ENCODE data around the gene UCN2. TPM values are rescaled to one million over a fixed set of nuclear protein-coding genes. Genes with fewer than 3 reads are reported as not detected.
A peak's percentile ranks its signal among the peaks of the same experiment; 100 is the strongest.

Gene UCN2
- total RNA-seq, 1 donor from 2014 or later = 1.4 TPM

- Mint-ChIP-seq H3K4me1 (ENCODE audit: low read depth) (peaks cover 44% of the 10 kb centered on the region), H3K4me3 (ENCODE audit: low read depth) (peak overlapping the region; percentile 87), H3K9me3 (ENCODE audit: low read depth) (no peaks in the 10 kb centered on the region), H3K27ac (peak overlapping the region; percentile 93), H3K36me3 (ENCODE audit: insufficient read depth) (no peaks in the 10 kb centered on the region), H3K27me3 (no peaks in the 10 kb centered on the region)
- TF ChIP-seq CTCF (IDR thresholded peaks at IDR 0.05; ENCODE audit: unreplicated experiment) = no peak
- no peak for DNase-seq (ENCODE audit: low spot score, unreplicated experiment)
Observed at GRCh38 chr3:48555949-48556795, 7.4 kb downstream of the UCN2 start.

GRCh38 chr3:48555231-48555948 is 8.2 kb downstream of the UCN2 start:
- peak overlapping the region; percentile 91 for H3K27ac Mint-ChIP-seq
- H3K4me3 Mint-ChIP-seq (ENCODE audit: low read depth) = peak overlapping the region; percentile 87
- no peak for TF ChIP-seq CTCF (IDR thresholded peaks at IDR 0.05; ENCODE audit: unreplicated experiment)
- H3K4me1 Mint-ChIP-seq (ENCODE audit: low read depth) = peaks cover 47% of the 10 kb centered on the region
- no peak for DNase-seq (ENCODE audit: low spot score, unreplicated experiment)
- H3K27me3 Mint-ChIP-seq = no peaks in the 10 kb centered on the region
- H3K36me3 Mint-ChIP-seq (ENCODE audit: insufficient read depth) = peaks cover 4% of the 10 kb centered on the region
- H3K9me3 Mint-ChIP-seq (ENCODE audit: low read depth) = no peaks in the 10 kb centered on the region

- peak overlapping the region; percentile 87 for H3K4me3 Mint-ChIP-seq (ENCODE audit: low read depth)
- no peaks in the 10 kb centered on the region for H3K27me3 Mint-ChIP-seq
- no peak for DNase-seq (ENCODE audit: low spot score, unreplicated experiment)
- no peaks in the 10 kb centered on the region for H3K9me3 Mint-ChIP-seq (ENCODE audit: low read depth)
- H3K4me1 Mint-ChIP-seq (ENCODE audit: low read depth) = peaks cover 45% of the 10 kb centered on the region
- H3K36me3 Mint-ChIP-seq (ENCODE audit: insufficient read depth) = peaks cover 7% of the 10 kb centered on the region
- no peak for TF ChIP-seq CTCF (IDR thresholded peaks at IDR 0.05; ENCODE audit: unreplicated experiment)
- peak overlapping the region; percentile 90 for H3K27ac Mint-ChIP-seq
Observed at GRCh38 chr3:48553886-48554845, 9.4 kb downstream of the UCN2 start.

- no peaks in the 10 kb centered on the region for H3K27me3 Mint-ChIP-seq
- no peaks in the 10 kb centered on the region for H3K9me3 Mint-ChIP-seq (ENCODE audit: low read depth)
- peak overlapping the region; percentile 90 for H3K27ac Mint-ChIP-seq
- peaks cover 43% of the 10 kb centered on the region for H3K4me1 Mint-ChIP-seq (ENCODE audit: low read depth)
- no peak for DNase-seq (ENCODE audit: low spot score, unreplicated experiment)
- peaks cover 8% of the 10 kb centered on the region for H3K36me3 Mint-ChIP-seq (ENCODE audit: insufficient read depth)
- peak overlapping the region; percentile 33 for H3K4me3 Mint-ChIP-seq (ENCODE audit: low read depth)
- no peak for TF ChIP-seq CTCF (IDR thresholded peaks at IDR 0.05; ENCODE audit: unreplicated experiment)
Observed at GRCh38 chr3:48553361-48553760, 10.2 kb downstream of the UCN2 start.
